ENCODE data around the gene WHRN. TPM values are rescaled to one million over a fixed set of nuclear protein-coding genes. Genes with fewer than 3 reads are reported as not detected.

The WHRN gene
- total and polyA plus RNA-seq, 2 of the 13 experiments (the other 11 are each of a cell fraction or from before 2014, with no cell fraction given) = 2.3 to 5.3 TPM

DNA sequence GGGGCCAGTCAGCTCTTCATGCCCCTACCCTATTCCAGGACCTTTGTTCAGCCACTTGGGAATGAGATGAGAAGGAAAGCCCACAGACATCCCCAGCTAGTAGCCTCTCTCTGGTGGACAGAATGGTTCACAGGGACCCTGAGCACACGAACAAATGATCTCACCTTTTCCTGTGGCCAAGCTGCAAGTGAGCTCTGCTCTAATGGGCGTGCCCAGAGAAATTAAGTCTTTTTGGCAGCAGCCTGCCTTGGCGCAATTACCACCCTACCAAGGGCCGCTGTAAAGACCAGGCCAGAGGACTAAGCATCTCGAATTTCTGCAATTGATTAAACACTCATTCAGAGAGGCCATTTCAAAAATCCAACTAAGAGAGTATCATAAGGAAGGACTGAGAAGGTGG, 56.0 kb downstream of the WHRN start (continued):
- TF ChIP-seq, protein P1, sequence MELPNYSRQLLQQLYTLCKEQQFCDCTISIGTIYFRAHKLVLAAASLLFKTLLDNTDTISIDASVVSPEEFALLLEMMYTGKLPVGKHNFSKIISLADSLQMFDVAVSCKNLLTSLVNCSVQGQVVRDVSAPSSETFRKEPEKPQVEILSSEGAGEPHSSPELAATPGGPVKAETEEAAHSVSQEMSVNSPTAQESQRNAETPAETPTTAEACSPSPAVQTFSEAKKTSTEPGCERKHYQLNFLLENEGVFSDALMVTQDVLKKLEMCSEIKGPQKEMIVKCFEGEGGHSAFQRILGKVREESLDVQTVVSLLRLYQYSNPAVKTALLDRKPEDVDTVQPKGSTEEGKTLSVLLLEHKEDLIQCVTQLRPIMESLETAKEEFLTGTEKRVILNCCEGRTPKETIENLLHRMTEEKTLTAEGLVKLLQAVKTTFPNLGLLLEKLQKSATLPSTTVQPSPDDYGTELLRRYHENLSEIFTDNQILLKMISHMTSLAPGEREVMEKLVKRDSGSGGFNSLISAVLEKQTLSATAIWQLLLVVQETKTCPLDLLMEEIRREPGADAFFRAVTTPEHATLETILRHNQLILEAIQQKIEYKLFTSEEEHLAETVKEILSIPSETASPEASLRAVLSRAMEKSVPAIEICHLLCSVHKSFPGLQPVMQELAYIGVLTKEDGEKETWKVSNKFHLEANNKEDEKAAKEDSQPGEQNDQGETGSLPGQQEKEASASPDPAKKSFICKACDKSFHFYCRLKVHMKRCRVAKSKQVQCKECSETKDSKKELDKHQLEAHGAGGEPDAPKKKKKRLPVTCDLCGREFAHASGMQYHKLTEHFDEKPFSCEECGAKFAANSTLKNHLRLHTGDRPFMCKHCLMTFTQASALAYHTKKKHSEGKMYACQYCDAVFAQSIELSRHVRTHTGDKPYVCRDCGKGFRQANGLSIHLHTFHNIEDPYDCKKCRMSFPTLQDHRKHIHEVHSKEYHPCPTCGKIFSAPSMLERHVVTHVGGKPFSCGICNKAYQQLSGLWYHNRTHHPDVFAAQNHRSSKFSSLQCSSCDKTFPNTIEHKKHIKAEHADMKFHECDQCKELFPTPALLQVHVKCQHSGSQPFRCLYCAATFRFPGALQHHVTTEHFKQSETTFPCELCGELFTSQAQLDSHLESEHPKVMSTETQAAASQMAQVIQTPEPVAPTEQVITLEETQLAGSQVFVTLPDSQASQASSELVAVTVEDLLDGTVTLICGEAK (IDR thresholded peaks at IDR 0.05) = no peak
- TF ChIP-seq, protein P1 (CRISPR knock-in tag; IDR thresholded peaks at IDR 0.05) = no peak
- no peak for TF ChIP-seq JDP2 (CRISPR knock-in tag; IDR thresholded peaks at IDR 0.05; ENCODE audit: borderline replicate concordance)

DNA sequence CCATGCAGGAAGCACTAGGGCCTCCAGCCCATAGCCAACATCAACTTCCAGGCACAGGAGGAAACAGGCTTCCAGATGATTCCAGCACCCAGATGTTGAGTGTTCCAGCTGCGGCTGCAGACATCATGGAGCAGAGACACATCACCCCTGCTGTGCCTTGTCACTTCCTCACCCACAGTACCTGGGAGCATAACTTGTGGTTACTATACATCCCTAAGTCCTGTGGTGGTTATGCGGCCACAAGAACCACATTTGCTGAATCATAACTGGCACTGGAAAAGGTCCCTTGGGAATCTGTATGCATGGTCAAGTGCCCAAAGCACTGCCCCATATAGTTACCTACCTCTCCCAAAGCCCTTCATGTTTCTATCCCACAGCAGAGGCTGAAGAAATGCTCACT, 56.6 kb downstream of the WHRN start:
- H3K27me3 ChIP-seq (ENCODE audit: control insufficient read depth in 1 of 2, insufficient read depth in 2 of 2, low read length in 2 of 2) = no peaks in the 10 kb centered on the region
- in situ Hi-C loops (cut with HindIII; ENCODE audit: extremely low pct_ligation_motif_present, low pct_unique_long_range_greater_than_20kb) (loop anchor here (25.0 kb wide), 1 partner anchor 564 kb away; no protein-coding TSS in a partner anchor), intact Hi-C loops (cut with micrococcal nuclease; ENCODE audit: unreplicated experiment) (no loop called here)
- ChIA-PET POLR2A (no interaction called here), CTCF (ENCODE audit: low intra/inter-chr PET ratio, low total read pairs) (no interaction called here)
- H3K4me3 ChIP-seq (replicated peaks in 1 of 3; ENCODE audit: insufficient read depth in 1 of 3, low read depth in 2 of 3, low read length in 3 of 3) = no peak overlapping the region
- no peaks in the 10 kb centered on the region for H3K9me3 ChIP-seq (ENCODE audit: low read length)
- no peak overlapping the region for H3K4me2 ChIP-seq (ENCODE audit: low read depth, low read length)
- WGBS (ENCODE audit: low lambda C conversion rate) = 100% methylated on average over 1 of the region's 2 CpGs
- FAIRE-seq (no peak), ATAC-seq (no peak), DNase-seq (ENCODE audit: low spot score) (no peak)
- H3K36me3 ChIP-seq (replicated peaks in 1 of 2; ENCODE audit: control insufficient read depth in 1 of 2, insufficient read depth in 2 of 2, low read length in 2 of 2) = no peaks in the 10 kb centered on the region
- BruUV-seq (replicated peaks) = no TSS peak
- H3K4me1 ChIP-seq (ENCODE audit: insufficient read depth, low read length) = no peaks in the 10 kb centered on the region
- no peak overlapping the region for H3K9ac ChIP-seq (ENCODE audit: insufficient read depth, low read depth, low read length)
- H3K27ac ChIP-seq (ENCODE audit: extremely low read length, insufficient read depth, low read length) = no peak overlapping the region
- H2AFZ ChIP-seq (ENCODE audit: low read length) = no peak overlapping the region
- H4K20me1 ChIP-seq (ENCODE audit: insufficient read depth, low read length) = no peaks in the 10 kb centered on the region
- no peaks in the 10 kb centered on the region for H3K79me2 ChIP-seq (ENCODE audit: insufficient read depth, low read length)
- TF ChIP-seq ZFY (CRISPR knock-in tag; IDR thresholded peaks at IDR 0.05) (no peak), GLMP (CRISPR knock-in tag; IDR thresholded peaks at IDR 0.05; ENCODE audit: borderline replicate concordance) (no peak), SRSF1 (optimal IDR thresholded peaks at IDR 0.05; ENCODE audit: low read depth, low read length) (no peak), ZNF383 (CRISPR knock-in tag; IDR thresholded peaks at IDR 0.05; ENCODE audit: borderline replicate concordance) (no peak)
- TF ChIP-seq, protein P2, sequence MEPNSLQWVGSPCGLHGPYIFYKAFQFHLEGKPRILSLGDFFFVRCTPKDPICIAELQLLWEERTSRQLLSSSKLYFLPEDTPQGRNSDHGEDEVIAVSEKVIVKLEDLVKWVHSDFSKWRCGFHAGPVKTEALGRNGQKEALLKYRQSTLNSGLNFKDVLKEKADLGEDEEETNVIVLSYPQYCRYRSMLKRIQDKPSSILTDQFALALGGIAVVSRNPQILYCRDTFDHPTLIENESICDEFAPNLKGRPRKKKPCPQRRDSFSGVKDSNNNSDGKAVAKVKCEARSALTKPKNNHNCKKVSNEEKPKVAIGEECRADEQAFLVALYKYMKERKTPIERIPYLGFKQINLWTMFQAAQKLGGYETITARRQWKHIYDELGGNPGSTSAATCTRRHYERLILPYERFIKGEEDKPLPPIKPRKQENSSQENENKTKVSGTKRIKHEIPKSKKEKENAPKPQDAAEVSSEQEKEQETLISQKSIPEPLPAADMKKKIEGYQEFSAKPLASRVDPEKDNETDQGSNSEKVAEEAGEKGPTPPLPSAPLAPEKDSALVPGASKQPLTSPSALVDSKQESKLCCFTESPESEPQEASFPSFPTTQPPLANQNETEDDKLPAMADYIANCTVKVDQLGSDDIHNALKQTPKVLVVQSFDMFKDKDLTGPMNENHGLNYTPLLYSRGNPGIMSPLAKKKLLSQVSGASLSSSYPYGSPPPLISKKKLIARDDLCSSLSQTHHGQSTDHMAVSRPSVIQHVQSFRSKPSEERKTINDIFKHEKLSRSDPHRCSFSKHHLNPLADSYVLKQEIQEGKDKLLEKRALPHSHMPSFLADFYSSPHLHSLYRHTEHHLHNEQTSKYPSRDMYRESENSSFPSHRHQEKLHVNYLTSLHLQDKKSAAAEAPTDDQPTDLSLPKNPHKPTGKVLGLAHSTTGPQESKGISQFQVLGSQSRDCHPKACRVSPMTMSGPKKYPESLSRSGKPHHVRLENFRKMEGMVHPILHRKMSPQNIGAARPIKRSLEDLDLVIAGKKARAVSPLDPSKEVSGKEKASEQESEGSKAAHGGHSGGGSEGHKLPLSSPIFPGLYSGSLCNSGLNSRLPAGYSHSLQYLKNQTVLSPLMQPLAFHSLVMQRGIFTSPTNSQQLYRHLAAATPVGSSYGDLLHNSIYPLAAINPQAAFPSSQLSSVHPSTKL (CRISPR knock-in tag; IDR thresholded peaks at IDR 0.05) = no peak

Data from HepG2 (cell line).